Trophoblast cell (in vitro differentiated cells and primary cell): Measurements from ENCODE around the gene KCNQ4.

Experiments used
- DNase-seq, 2 donors: peaks; one replicate each; pipeline ENCODE4 v3.0.0-alpha.2; 2016
- H2AFZ ChIP-seq: 2 replicates; pipeline ENCODE4 v1.6.1; 2013; ENCODE audit warnings: low read length, moderate library complexity, mild to moderate bottlenecking; ENCODE audit not compliant: insufficient read depth, poor library complexity
- H2AK5ac ChIP-seq: 2 replicates; pipeline ENCODE4 v1.6.1; 2013; ENCODE audit warnings: mild to moderate bottlenecking, low read length
- H2BK120ac ChIP-seq: 2 replicates; pipeline ENCODE4 v1.6.1; 2013; ENCODE audit warnings: low read length, mild to moderate bottlenecking, moderate library complexity; ENCODE audit not compliant: insufficient read depth, poor library complexity
- H2BK12ac ChIP-seq: 2 replicates; pipeline ENCODE4 v1.6.1; 2013; ENCODE audit warnings: mild to moderate bottlenecking, low read length, moderate library complexity
- H2BK5ac ChIP-seq: 2 replicates; pipeline ENCODE4 v1.6.1; 2013; ENCODE audit warnings: low read length, low read depth, moderate library complexity, mild to moderate bottlenecking; ENCODE audit not compliant: poor library complexity
- H3K14ac ChIP-seq: 2 replicates; pipeline ENCODE4 v1.6.1; 2013; ENCODE audit warnings: mild to moderate bottlenecking, low read length
- H3K18ac ChIP-seq: 2 replicates; pipeline ENCODE4 v1.6.1; 2013; ENCODE audit warnings: mild to moderate bottlenecking, low read length
- H3K23ac ChIP-seq: 2 replicates; pipeline ENCODE4 v1.6.1; 2013; ENCODE audit warnings: low read length
- H3K27ac ChIP-seq: 2 replicates; pipeline ENCODE4 v1.5.1; 2013; ENCODE audit warnings: low read depth, mild to moderate bottlenecking, inconsistent platforms, low read length, moderate library complexity
- H3K27me3 ChIP-seq: 2 replicates; pipeline ENCODE4 v1.6.1; 2013; ENCODE audit warnings: inconsistent platforms, mild to moderate bottlenecking, low read length, moderate library complexity; ENCODE audit not compliant: insufficient read depth
- H3K36me3 ChIP-seq, 2 experiments: 1 replicate in 1 of 2; 2 replicates in 1 of 2; pipeline ENCODE4 v1.6.1; 2013; ENCODE audit warnings: low read length in 2 of 2, mild to moderate bottlenecking in 2 of 2, moderate library complexity in 1 of 2; ENCODE audit not compliant: insufficient read depth in 2 of 2, control insufficient read depth in 1 of 2
- H3K4ac ChIP-seq: 2 replicates; pipeline ENCODE4 v1.6.1; 2013; ENCODE audit warnings: low read depth, mild to moderate bottlenecking, low read length, moderate library complexity
- H3K4me1 ChIP-seq, 2 experiments: 1 replicate in 1 of 2; 2 replicates in 1 of 2; pipeline ENCODE4 v1.6.1; 2013; ENCODE audit warnings: low read length in 2 of 2, mild to moderate bottlenecking in 2 of 2, moderate library complexity in 1 of 2; ENCODE audit not compliant: insufficient read depth in 2 of 2, control insufficient read depth in 1 of 2
- H3K4me2 ChIP-seq: 2 replicates; pipeline ENCODE4 v1.6.1; 2013; ENCODE audit warnings: inconsistent platforms, mild to moderate bottlenecking, low read length, moderate library complexity
- H3K4me3 ChIP-seq: 2 replicates; pipeline ENCODE4 v1.5.1; 2013; ENCODE audit warnings: mild to moderate bottlenecking, low read depth, low read length, inconsistent platforms
- H3K79me1 ChIP-seq: one replicate; pipeline ENCODE4 v1.6.1; 2013; ENCODE audit warnings: low read length
- H3K79me2 ChIP-seq: 2 replicates; pipeline ENCODE4 v1.6.1; 2013; ENCODE audit warnings: low read length, mild to moderate bottlenecking; ENCODE audit not compliant: control insufficient read depth, insufficient read depth, poor library complexity
- H3K9ac ChIP-seq: 2 replicates; pipeline ENCODE4 v1.6.1; 2013; ENCODE audit warnings: mild to moderate bottlenecking, low read length
- H3K9me3 ChIP-seq: 2 replicates; pipeline ENCODE4 v1.6.1; 2013; ENCODE audit warnings: low read depth, mild to moderate bottlenecking, control low read depth, inconsistent platforms, low read length; ENCODE audit not compliant: insufficient read depth
- H4K12ac ChIP-seq: 2 replicates; pipeline ENCODE4 v1.6.1; 2013; ENCODE audit warnings: low read depth, mild to moderate bottlenecking, low read length, moderate library complexity
- H4K8ac ChIP-seq: 2 replicates; pipeline ENCODE4 v1.6.1; 2013; ENCODE audit warnings: low read depth, mild to moderate bottlenecking, low read length, moderate library complexity
- H4K91ac ChIP-seq: one replicate; pipeline ENCODE4 v1.6.1; 2013; ENCODE audit warnings: low read depth, mild to moderate bottlenecking, low read length, moderate library complexity
- WGBS: extraction: QIAGEN DNeasy Blood & Tissue Kit; methylation state at CpG from one replicate; pipeline ENCODE4 v1.1.7; 2013; ENCODE audit warnings: missing lambda C conversion rate; ENCODE audit not compliant: insufficient read length, insufficient coverage; ENCODE audit errors: extremely low coverage; 5-methylcytosine and 5-hydroxymethylcytosine counted together

The KCNQ4 gene

DNA sequence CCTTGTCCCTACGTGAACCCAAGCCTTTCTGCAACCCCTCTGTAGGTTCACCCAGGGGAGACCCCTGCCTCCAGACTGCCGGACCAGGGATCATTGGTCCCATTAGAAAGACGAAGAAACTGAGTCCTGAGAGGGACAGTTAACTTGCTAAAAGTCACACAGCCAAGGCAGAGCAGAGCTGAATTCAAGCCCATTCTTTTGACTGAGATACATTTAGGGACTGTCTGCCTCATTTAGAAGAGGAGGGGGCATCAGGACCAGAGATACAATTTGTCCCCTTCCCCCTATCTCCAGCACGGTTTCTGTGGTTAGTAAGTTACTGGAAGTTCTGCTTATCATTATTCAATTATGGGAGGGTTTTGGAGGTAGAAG is 19.1 kb downstream of the KCNQ4 start:
- no peak overlapping the region for H3K23ac ChIP-seq
- H4K8ac ChIP-seq, result no peak overlapping the region
- no peaks in the 10 kb centered on the region for H3K36me3 ChIP-seq
- no peaks in the 10 kb centered on the region for H3K79me1 ChIP-seq
- no peak overlapping the region for H3K14ac ChIP-seq
- no peak overlapping the region for H3K4me3 ChIP-seq
- H3K4ac ChIP-seq, result no peak overlapping the region
- H3K4me2 ChIP-seq, result no peak overlapping the region
- H2AFZ ChIP-seq, result no peak overlapping the region
- no peak overlapping the region for H4K12ac ChIP-seq
- no peak overlapping the region for H3K27ac ChIP-seq
- H2BK12ac ChIP-seq, result no peak overlapping the region
- no peaks in the 10 kb centered on the region for H3K79me2 ChIP-seq
- H3K27me3 ChIP-seq, result no peaks in the 10 kb centered on the region
- no peaks in the 10 kb centered on the region for H3K9me3 ChIP-seq
- peaks cover 0 to 8% of the 10 kb centered on the region in 2 experiments for H3K4me1 ChIP-seq
- no peak overlapping the region for H2AK5ac ChIP-seq
- H3K18ac ChIP-seq, result no peak overlapping the region
- DNase-seq, result no peak
- no peak overlapping the region for H2BK5ac ChIP-seq
- H2BK120ac ChIP-seq, result no peak overlapping the region
- no CpG with 5 or more reads among the region's 4 CpGs for WGBS
- no peak overlapping the region for H3K9ac ChIP-seq
- no peak overlapping the region for H4K91ac ChIP-seq

DNA sequence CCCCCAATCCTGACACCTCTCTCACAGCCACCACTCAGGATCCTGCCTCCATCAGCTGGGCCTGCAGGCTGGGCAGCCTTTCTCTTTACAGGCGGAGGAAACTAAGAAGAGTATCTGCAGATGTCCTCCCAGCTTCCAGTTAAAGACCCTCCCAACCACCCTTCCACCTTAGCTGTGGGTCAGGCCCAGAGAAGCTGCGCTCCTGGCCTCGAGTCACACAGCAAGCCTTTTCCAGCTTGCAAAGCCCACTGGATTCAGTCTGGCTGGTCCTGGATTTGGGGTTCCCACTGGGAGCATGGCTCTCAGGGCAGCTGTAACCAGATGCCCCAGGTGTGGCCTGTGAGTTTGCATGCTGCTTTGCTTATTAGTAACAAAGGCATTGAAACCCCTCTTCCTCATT is 19.9 kb downstream of the KCNQ4 start:
- H3K27me3 ChIP-seq, result no peaks in the 10 kb centered on the region
- H3K27ac ChIP-seq, result no peak overlapping the region
- no peak overlapping the region for H4K8ac ChIP-seq
- H3K18ac ChIP-seq, result no peak overlapping the region
- H2AK5ac ChIP-seq, result no peak overlapping the region
- no peak overlapping the region for H3K4me2 ChIP-seq
- no peak overlapping the region for H3K14ac ChIP-seq
- H3K4me1 ChIP-seq, result peaks cover 0 to 8% of the 10 kb centered on the region in 2 experiments
- no peaks in the 10 kb centered on the region for H3K79me1 ChIP-seq
- H4K91ac ChIP-seq, result no peak overlapping the region
- no peaks in the 10 kb centered on the region for H3K36me3 ChIP-seq
- H2BK5ac ChIP-seq, result no peak overlapping the region
- H3K23ac ChIP-seq, result no peak overlapping the region
- WGBS, result no CpG with 5 or more reads among the region's 3 CpGs
- no peak overlapping the region for H2AFZ ChIP-seq
- H2BK12ac ChIP-seq, result no peak overlapping the region
- H3K4me3 ChIP-seq, result no peak overlapping the region
- no peak overlapping the region for H4K12ac ChIP-seq
- H3K9me3 ChIP-seq, result no peaks in the 10 kb centered on the region
- H3K4ac ChIP-seq, result no peak overlapping the region
- H3K79me2 ChIP-seq, result no peaks in the 10 kb centered on the region
- no peak for DNase-seq
- no peak overlapping the region for H3K9ac ChIP-seq
- H2BK120ac ChIP-seq, result no peak overlapping the region

DNA sequence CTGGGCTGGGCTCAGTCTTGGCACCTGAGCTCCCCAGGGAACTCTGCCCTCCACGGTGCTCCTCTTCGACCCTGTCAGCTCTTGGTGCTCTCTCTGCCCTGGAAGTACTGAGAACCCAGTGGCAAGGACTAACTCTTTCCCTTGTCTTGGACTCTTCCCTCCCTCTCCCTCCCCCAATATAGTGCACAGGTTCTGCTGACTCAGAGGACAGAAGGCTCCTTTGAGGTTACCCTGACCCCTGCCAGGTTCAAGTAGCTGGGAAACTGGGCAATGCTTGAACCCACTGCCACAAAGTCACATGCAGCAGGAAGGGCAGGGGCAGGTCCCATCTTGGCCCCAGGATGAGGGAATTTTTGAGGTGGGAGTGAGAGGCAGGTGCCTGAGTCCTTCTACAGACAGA is 20.3 kb downstream of the KCNQ4 start:
- H4K12ac ChIP-seq, result no peak overlapping the region
- H2BK5ac ChIP-seq, result no peak overlapping the region
- no peaks in the 10 kb centered on the region for H3K27me3 ChIP-seq
- H3K9ac ChIP-seq, result no peak overlapping the region
- no peaks in the 10 kb centered on the region for H3K36me3 ChIP-seq
- H4K91ac ChIP-seq, result no peak overlapping the region
- H3K14ac ChIP-seq, result no peak overlapping the region
- H4K8ac ChIP-seq, result no peak overlapping the region
- no peaks in the 10 kb centered on the region for H3K79me1 ChIP-seq
- no peak overlapping the region for H3K23ac ChIP-seq
- H3K4me2 ChIP-seq, result no peak overlapping the region
- no peaks in the 10 kb centered on the region for H3K9me3 ChIP-seq
- H3K79me2 ChIP-seq, result no peaks in the 10 kb centered on the region
- H3K18ac ChIP-seq, result no peak overlapping the region
- H2BK12ac ChIP-seq, result no peak overlapping the region
- H3K4me3 ChIP-seq, result no peak overlapping the region
- no peak overlapping the region for H2AFZ ChIP-seq
- no peak overlapping the region for H3K4ac ChIP-seq
- H2AK5ac ChIP-seq, result no peak overlapping the region
- no CpG with 5 or more reads among the region's 2 CpGs for WGBS
- no peak overlapping the region for H2BK120ac ChIP-seq
- no peak for DNase-seq
- no peak overlapping the region for H3K27ac ChIP-seq
- H3K4me1 ChIP-seq, result peaks cover 0 to 8% of the 10 kb centered on the region in 2 experiments

DNA sequence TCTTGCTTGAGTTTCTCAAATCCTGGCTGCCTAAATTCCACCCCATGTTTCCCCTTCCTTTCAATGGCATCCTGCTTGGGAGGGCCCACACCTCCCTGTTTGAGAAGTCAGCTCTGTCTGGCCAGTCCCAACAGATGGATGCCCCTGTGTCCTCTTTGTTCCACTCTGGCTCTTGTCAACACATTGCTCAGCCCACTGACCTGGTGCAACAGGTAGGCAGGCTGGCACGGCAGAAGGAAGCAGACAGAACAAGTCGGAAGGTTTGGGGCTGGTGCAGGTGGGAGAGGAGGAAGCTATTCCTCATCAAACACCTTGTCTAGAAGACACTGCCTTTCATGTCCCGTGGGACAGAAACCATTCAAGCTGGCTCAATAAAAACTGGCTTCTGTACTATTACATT is 22.7 kb downstream of the KCNQ4 start:
- Histone ChIP-seq H4K8ac (no peak overlapping the region), H3K18ac (no peak overlapping the region), H2AK5ac (no peak overlapping the region), H3K36me3 (no peaks in the 10 kb centered on the region), H3K4me2 (no peak overlapping the region), H3K9ac (no peak overlapping the region), H3K14ac (no peak overlapping the region), H3K27ac (no peak overlapping the region), H3K79me1 (no peaks in the 10 kb centered on the region), H4K12ac (no peak overlapping the region), H3K4me1 (peaks cover 0 to 8% of the 10 kb centered on the region in 2 experiments), H3K79me2 (no peaks in the 10 kb centered on the region), H4K91ac (no peak overlapping the region), H3K27me3 (no peaks in the 10 kb centered on the region), H3K4me3 (no peak overlapping the region), H2BK5ac (no peak overlapping the region), H3K4ac (no peak overlapping the region), H3K9me3 (no peaks in the 10 kb centered on the region), H2BK12ac (no peak overlapping the region), H2AFZ (no peak overlapping the region), H2BK120ac (no peak overlapping the region), H3K23ac (no peak overlapping the region)
- DNase-seq, result no peak
- no CpG with 5 or more reads among the region's 3 CpGs for WGBS
